ENCODE data around the gene EXT2.

EXT2 gene

DNA sequence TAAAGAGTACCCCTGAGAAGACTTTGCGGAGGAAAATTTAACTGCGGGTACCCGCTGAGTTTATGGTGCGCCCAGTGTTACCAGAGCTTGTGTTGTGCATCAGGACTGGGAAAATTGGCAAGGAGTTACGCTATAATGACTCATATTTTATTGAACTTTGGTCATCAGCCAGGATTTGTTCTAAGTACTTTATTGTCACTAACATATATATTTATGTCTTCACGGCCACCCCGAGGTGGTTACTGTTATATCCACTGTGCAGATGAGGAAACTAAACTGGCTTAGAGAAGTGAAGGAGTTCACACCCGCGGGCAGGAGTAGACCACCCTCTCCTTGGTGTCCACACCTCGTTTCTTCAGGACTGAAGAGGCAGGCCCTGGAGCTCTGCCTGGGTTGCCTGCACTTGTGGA lies 28.7 kb upstream of the EXT2 start:
- H3K4me3 ChIP-seq (ENCODE audit: low read depth, low read length) = peak overlapping the region; percentile 92
- peak overlapping the region; percentile 92 for H2AFZ ChIP-seq (ENCODE audit: low read length, unreplicated experiment)
- no peaks in the 10 kb centered on the region for H3K36me3 ChIP-seq (ENCODE audit: insufficient read depth, low read length)
- peaks cover 13% of the 10 kb centered on the region for H3K4me1 ChIP-seq (ENCODE audit: control insufficient read depth, insufficient read depth, low read length, unreplicated experiment)
- H3K79me2 ChIP-seq (ENCODE audit: control insufficient read depth, insufficient read depth, low read length, unreplicated experiment) = no peaks in the 10 kb centered on the region
- H3K27me3 ChIP-seq (ENCODE audit: insufficient read depth, low read length) = no peaks in the 10 kb centered on the region
- peak overlapping the region; percentile 87 for H3K27ac ChIP-seq (ENCODE audit: low read depth, low read length)

GRCh38 chr11:44067266-44067665 lies 28.2 kb upstream of the EXT2 start:
- no peaks in the 10 kb centered on the region for H3K79me2 ChIP-seq (ENCODE audit: control insufficient read depth, insufficient read depth, low read length, unreplicated experiment)
- H3K36me3 ChIP-seq (ENCODE audit: insufficient read depth, low read length) = no peaks in the 10 kb centered on the region
- H3K4me3 ChIP-seq (ENCODE audit: low read depth, low read length) = peak overlapping the region; percentile 92
- no peaks in the 10 kb centered on the region for H3K27me3 ChIP-seq (ENCODE audit: insufficient read depth, low read length)
- peak overlapping the region; percentile 87; the same call in 1 of the 2 replicates for H3K27ac ChIP-seq (ENCODE audit: low read depth, low read length)
- no peak overlapping the region for H2AFZ ChIP-seq (ENCODE audit: low read length, unreplicated experiment)
- H3K4me1 ChIP-seq (ENCODE audit: control insufficient read depth, insufficient read depth, low read length, unreplicated experiment) = peaks cover 13% of the 10 kb centered on the region

DNA sequence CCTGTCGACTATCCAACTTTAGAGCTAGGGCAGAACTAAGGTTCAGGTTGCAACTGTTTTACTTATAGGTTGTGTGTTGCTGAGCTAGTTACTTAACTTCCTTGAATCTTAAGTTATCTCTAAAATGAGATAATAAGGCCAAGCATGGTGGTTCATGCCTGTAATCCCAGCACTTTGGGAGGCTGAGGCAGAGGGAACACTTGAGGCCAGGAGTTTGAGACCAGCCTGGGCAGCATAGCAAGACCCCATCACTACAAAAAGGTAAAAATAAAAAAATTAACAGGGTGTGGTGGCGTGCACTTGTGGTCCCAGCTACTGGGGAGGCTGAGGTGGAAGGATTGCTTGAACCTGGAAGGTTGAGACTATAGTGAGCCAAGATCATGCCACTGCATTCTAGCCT lies 27.3 kb upstream of the EXT2 start:
- peaks cover 13% of the 10 kb centered on the region for H3K4me1 ChIP-seq (ENCODE audit: control insufficient read depth, insufficient read depth, low read length, unreplicated experiment)
- no peak overlapping the region for H2AFZ ChIP-seq (ENCODE audit: low read length, unreplicated experiment)
- no peaks in the 10 kb centered on the region for H3K36me3 ChIP-seq (ENCODE audit: insufficient read depth, low read length)
- H3K27me3 ChIP-seq (ENCODE audit: insufficient read depth, low read length) = no peaks in the 10 kb centered on the region
- H3K4me3 ChIP-seq (ENCODE audit: low read depth, low read length) = no peak overlapping the region
- H3K79me2 ChIP-seq (ENCODE audit: control insufficient read depth, insufficient read depth, low read length, unreplicated experiment) = no peaks in the 10 kb centered on the region
- H3K27ac ChIP-seq (ENCODE audit: low read depth, low read length) = no peak overlapping the region

GRCh38 chr11:44071157-44071556 lies 24.3 kb upstream of the EXT2 start:
- H3K4me3 ChIP-seq (ENCODE audit: low read depth, low read length) = no peak overlapping the region
- H3K27ac ChIP-seq (ENCODE audit: low read depth, low read length) = no peak overlapping the region
- H3K27me3 ChIP-seq (ENCODE audit: insufficient read depth, low read length) = no peaks in the 10 kb centered on the region
- H2AFZ ChIP-seq (ENCODE audit: low read length, unreplicated experiment) = no peak overlapping the region
- H3K4me1 ChIP-seq (ENCODE audit: control insufficient read depth, insufficient read depth, low read length, unreplicated experiment) = peaks cover 10% of the 10 kb centered on the region
- no peaks in the 10 kb centered on the region for H3K79me2 ChIP-seq (ENCODE audit: control insufficient read depth, insufficient read depth, low read length, unreplicated experiment)
- H3K36me3 ChIP-seq (ENCODE audit: insufficient read depth, low read length) = no peaks in the 10 kb centered on the region

DNA sequence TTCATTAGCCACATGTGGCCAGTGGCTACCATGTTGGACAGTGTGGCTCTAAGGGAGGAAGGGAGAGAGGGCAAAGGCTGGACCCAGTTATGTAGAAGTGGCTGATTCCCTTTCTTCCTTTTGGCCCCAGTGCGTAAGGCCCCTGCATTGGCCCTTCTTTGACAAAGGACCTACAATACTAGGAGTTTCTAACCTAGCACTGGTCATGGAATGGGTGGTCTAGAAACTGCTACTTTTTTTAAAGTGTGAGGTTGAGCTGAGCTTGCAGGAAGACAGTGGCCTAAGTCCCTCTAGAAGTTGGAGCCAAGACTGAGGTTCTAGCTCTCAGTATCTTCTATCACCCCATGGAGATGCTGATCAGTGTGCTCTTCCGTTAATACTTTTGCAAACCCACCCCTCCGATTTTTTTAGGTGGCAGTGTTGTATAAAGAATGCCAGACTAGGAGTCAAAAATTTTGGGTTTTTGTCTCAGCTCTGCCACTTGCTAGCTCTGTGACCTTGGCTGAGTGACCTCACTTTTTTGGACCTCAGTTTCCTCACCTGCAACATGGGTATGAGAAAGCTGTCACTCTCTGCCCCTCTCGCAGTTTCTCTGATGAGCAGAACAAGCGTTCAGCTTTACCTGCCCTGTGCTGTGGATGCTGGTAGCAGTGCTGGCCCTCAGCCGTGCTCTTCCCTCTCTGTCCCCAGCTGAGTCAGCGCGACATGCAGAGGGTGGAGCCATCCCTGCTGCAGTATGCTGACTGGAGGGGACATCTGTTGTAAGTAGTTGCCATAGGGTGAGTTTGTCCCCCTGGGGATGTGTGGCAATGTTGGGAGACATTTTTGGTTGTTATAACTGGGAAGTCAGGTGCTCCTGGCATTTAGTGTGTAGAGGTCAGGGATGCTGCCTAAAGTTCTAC lies 22.5 kb upstream of the EXT2 start:
- Histone ChIP-seq H3K27me3 (ENCODE audit: insufficient read depth, low read length) (no peaks in the 10 kb centered on the region), H3K79me2 (ENCODE audit: control insufficient read depth, insufficient read depth, low read length, unreplicated experiment) (no peaks in the 10 kb centered on the region), H2AFZ (ENCODE audit: low read length, unreplicated experiment) (no peak overlapping the region), H3K4me1 (ENCODE audit: control insufficient read depth, insufficient read depth, low read length, unreplicated experiment) (no peaks in the 10 kb centered on the region), H3K4me3 (ENCODE audit: low read depth, low read length) (no peak overlapping the region), H3K36me3 (ENCODE audit: insufficient read depth, low read length) (no peaks in the 10 kb centered on the region), H3K27ac (ENCODE audit: low read depth, low read length) (no peak overlapping the region)

- no peak overlapping the region for H3K27ac ChIP-seq (ENCODE audit: low read depth, low read length)
- H3K79me2 ChIP-seq (ENCODE audit: control insufficient read depth, insufficient read depth, low read length, unreplicated experiment) = no peaks in the 10 kb centered on the region
- H3K4me3 ChIP-seq (ENCODE audit: low read depth, low read length) = no peak overlapping the region
- no peaks in the 10 kb centered on the region; the same call in 1 of the 2 replicates for H3K36me3 ChIP-seq (ENCODE audit: insufficient read depth, low read length)
- H2AFZ ChIP-seq (ENCODE audit: low read length, unreplicated experiment) = no peak overlapping the region
- no peaks in the 10 kb centered on the region for H3K27me3 ChIP-seq (ENCODE audit: insufficient read depth, low read length)
- H3K4me1 ChIP-seq (ENCODE audit: control insufficient read depth, insufficient read depth, low read length, unreplicated experiment) = no peaks in the 10 kb centered on the region
These were observed 16.7 kb upstream of the EXT2 start for GRCh38 chr11:44078794-44079193.

DNA sequence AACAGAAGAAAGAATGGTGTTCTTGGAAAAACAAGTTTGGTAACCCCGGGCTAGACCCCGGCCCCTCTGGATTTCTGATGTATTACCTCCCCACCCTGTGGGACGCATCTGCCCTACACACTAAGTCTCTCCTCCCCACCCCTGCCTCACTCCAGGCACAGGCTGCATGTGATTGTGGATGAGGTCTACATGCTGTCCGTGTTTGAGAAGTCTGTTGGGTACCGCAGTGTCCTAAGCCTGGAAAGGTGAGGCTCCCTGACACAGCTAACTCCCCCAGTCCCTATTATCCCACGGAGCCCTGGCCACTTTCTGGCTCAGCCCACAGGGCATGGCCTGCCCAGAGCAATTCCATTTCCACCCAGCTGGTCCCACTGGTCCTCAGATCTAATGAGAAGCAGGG lies 16.1 kb upstream of the EXT2 start:
- no peaks in the 10 kb centered on the region for H3K79me2 ChIP-seq (ENCODE audit: control insufficient read depth, insufficient read depth, low read length, unreplicated experiment)
- no peak overlapping the region for H3K27ac ChIP-seq (ENCODE audit: low read depth, low read length)
- no peak overlapping the region for H3K4me3 ChIP-seq (ENCODE audit: low read depth, low read length)
- H3K36me3 ChIP-seq (ENCODE audit: insufficient read depth, low read length) = no peaks in the 10 kb centered on the region; the same call in 1 of the 2 replicates
- no peaks in the 10 kb centered on the region for H3K4me1 ChIP-seq (ENCODE audit: control insufficient read depth, insufficient read depth, low read length, unreplicated experiment)
- H2AFZ ChIP-seq (ENCODE audit: low read length, unreplicated experiment) = no peak overlapping the region
- no peaks in the 10 kb centered on the region for H3K27me3 ChIP-seq (ENCODE audit: insufficient read depth, low read length)

- no peak overlapping the region for H3K4me3 ChIP-seq (ENCODE audit: low read depth, low read length)
- no peaks in the 10 kb centered on the region; the same call in 1 of the 2 replicates for H3K36me3 ChIP-seq (ENCODE audit: insufficient read depth, low read length)
- no peaks in the 10 kb centered on the region for H3K79me2 ChIP-seq (ENCODE audit: control insufficient read depth, insufficient read depth, low read length, unreplicated experiment)
- no peaks in the 10 kb centered on the region for H3K4me1 ChIP-seq (ENCODE audit: control insufficient read depth, insufficient read depth, low read length, unreplicated experiment)
- no peaks in the 10 kb centered on the region for H3K27me3 ChIP-seq (ENCODE audit: insufficient read depth, low read length)
- H2AFZ ChIP-seq (ENCODE audit: low read length, unreplicated experiment) = no peak overlapping the region
- no peak overlapping the region for H3K27ac ChIP-seq (ENCODE audit: low read depth, low read length)
These were observed 14.5 kb upstream of the EXT2 start for GRCh38 chr11:44080951-44081350.

DNA sequence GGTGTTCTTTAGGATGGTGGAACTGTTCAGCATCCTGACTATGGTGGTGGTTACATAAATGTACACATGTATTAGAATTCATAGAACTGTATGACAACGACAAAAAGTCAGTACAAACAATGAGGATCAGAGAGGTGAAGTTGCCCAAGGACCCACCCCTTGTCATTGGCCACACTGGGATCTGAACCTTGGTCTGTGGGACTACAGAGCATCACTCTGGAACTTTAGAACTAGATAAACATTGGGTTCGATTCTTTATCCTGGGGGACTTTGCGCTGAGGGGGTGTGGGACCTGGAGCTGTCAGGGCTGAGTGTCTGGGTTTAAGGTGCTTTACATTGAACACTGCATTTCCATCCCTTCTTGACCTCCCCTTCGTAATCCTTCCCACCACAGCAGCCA lies 12.8 kb upstream of the EXT2 start:
- Histone ChIP-seq H3K4me1 (ENCODE audit: control insufficient read depth, insufficient read depth, low read length, unreplicated experiment) (no peaks in the 10 kb centered on the region), H3K36me3 (ENCODE audit: insufficient read depth, low read length) (no peaks in the 10 kb centered on the region; the same call in 1 of the 2 replicates), H3K27me3 (ENCODE audit: insufficient read depth, low read length) (no peaks in the 10 kb centered on the region), H2AFZ (ENCODE audit: low read length, unreplicated experiment) (no peak overlapping the region), H3K27ac (ENCODE audit: low read depth, low read length) (no peak overlapping the region), H3K4me3 (ENCODE audit: low read depth, low read length) (no peak overlapping the region), H3K79me2 (ENCODE audit: control insufficient read depth, insufficient read depth, low read length, unreplicated experiment) (no peaks in the 10 kb centered on the region)

DNA sequence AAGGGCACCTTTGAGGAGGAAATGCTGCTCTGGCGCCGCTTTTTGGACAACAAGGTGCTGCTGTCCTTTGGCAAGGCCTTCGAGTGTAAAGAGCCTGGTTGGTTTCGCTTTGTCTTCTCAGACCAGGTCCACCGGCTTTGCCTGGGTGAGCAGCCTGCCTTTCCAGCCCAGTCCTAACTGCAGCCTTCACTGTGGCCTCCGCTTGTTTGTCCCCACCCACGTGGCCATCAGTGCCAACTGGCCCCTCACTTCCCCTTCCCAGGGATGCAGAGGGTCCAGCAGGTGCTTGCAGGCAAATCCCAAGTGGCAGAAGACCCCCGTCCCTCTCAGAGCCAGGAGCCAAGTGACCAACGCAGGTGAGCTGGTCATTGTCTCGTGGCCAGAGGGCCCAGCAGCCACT lies 12.0 kb upstream of the EXT2 start:
- Histone ChIP-seq H2AFZ (ENCODE audit: low read length, unreplicated experiment) (no peak overlapping the region), H3K4me3 (ENCODE audit: low read depth, low read length) (no peak overlapping the region), H3K4me1 (ENCODE audit: control insufficient read depth, insufficient read depth, low read length, unreplicated experiment) (no peaks in the 10 kb centered on the region), H3K27me3 (ENCODE audit: insufficient read depth, low read length) (no peaks in the 10 kb centered on the region), H3K79me2 (ENCODE audit: control insufficient read depth, insufficient read depth, low read length, unreplicated experiment) (no peaks in the 10 kb centered on the region), H3K27ac (ENCODE audit: low read depth, low read length) (no peak overlapping the region), H3K36me3 (ENCODE audit: insufficient read depth, low read length) (no peaks in the 10 kb centered on the region; the same call in 1 of the 2 replicates)

DNA sequence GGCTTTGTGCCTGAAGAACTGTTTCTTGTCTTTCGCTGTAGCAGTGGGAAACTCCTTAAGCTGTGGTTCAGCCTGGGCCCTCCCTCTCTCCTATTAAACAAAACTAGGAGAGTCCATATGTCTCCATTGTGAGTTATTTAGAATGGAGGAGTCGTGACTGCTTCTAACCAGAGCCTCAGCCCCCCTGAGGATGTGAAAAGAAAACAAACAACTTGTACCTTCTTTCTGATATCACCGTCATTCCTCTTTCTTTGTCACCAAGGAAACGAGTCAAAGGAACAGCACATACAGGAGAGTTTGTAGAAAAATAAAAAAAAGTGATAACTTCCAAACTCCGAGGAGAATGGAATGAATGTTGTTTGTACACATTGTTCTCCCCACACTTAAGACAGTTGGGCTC lies 11.6 kb upstream of the EXT2 start:
- Histone ChIP-seq H2AFZ (ENCODE audit: low read length, unreplicated experiment) (no peak overlapping the region), H3K4me1 (ENCODE audit: control insufficient read depth, insufficient read depth, low read length, unreplicated experiment) (no peaks in the 10 kb centered on the region), H3K27me3 (ENCODE audit: insufficient read depth, low read length) (no peaks in the 10 kb centered on the region), H3K4me3 (ENCODE audit: low read depth, low read length) (no peak overlapping the region), H3K79me2 (ENCODE audit: control insufficient read depth, insufficient read depth, low read length, unreplicated experiment) (no peaks in the 10 kb centered on the region), H3K27ac (ENCODE audit: low read depth, low read length) (no peak overlapping the region), H3K36me3 (ENCODE audit: insufficient read depth, low read length) (no peaks in the 10 kb centered on the region; the same call in 1 of the 2 replicates)

All from ACC112 (cell line).